CD4-positive, alpha-beta T cell treated with Interleukin-6 at 100 ng/mL for 8 hours (primary cell): Measurements from ENCODE around the gene DHDH.

ENCODE experiments used
- DNase-seq: peaks from one replicate; pipeline ENCODE4 v3.0.0-alpha.2; 2020; ENCODE audit warnings: mixed read lengths, low spot score

Gene DHDH

DNA sequence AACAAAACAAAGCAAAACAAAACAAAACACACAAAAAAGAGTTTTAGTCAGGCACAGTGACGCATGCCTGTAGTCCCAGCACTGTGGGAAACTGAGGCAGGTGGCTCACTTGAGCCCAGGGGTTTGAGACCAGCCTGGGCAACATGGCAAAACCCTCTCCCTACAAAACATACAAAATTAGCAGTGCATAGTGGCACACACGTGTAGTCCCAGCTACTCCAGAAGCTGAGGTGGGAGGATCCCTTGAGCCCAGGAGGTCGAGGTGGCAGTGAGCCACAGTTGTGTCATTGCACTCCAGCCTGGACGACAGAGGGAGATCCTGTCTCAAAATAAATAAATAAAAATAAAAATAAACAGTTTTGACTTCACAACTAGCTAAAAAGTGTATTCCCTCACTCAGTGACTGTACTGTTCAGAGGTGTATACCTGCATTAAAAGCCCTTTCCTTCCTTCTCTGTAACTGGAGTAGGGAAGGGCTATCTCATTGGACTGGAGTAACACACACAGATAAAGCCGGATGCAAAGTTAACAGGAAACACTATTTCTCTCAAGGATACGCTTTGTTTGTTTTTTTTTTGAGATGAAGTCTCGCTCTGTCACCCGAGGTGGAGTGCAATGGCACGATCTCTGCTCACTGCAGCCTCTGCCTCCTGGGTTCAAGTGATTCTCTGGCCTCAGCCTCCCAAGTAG, 17.5 kb downstream of the DHDH start:
- no peak for DNase-seq

GRCh38 chr19:48953141-48953540, 19.6 kb downstream of the DHDH start:
- DNase-seq, result no peak

- no peak for DNase-seq
Measured at GRCh38 chr19:48953990-48954594, 20.6 kb downstream of the DHDH start.

DNA sequence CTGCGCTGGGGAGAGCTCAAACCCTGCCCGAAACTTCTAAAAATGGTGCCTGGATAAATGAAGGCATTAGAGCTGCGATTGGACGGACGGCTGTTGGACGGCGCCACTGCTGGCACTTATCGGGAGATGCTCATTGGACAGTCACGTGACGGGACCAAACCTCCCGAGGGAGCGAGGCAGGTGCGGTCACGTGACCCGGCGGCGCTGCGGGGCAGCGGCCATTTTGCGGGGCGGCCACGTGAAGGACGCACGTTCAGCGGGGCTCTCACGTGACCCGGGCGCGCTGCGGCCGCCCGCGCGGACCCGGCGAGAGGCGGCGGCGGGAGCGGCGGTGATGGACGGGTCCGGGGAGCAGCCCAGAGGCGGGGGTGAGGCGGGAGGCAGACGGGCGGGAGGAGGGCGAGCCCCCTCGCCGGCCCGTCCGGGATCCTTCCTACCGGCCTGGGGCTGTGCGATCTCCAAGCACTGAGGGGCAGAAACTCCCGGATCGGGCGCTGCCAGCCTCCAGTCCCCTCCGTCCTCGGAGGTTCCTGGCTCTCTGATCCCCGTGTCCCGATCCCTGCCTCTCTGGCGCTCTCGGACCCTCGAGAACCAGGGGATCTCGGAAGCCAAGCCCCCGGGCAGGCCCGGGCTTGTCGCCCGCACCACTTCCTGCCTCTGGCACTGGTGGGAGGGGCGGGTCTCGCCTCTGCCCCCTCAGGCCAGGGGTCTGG, 21.3 kb downstream of the DHDH start, which contains the start of gene BAX:
Gene BAX (plus strand): TSS at position 281 of the 713 bp plus-strand sequence. CDS start 54 bp downstream, at position 335.
- peak; percentile 88 for DNase-seq

DNA sequence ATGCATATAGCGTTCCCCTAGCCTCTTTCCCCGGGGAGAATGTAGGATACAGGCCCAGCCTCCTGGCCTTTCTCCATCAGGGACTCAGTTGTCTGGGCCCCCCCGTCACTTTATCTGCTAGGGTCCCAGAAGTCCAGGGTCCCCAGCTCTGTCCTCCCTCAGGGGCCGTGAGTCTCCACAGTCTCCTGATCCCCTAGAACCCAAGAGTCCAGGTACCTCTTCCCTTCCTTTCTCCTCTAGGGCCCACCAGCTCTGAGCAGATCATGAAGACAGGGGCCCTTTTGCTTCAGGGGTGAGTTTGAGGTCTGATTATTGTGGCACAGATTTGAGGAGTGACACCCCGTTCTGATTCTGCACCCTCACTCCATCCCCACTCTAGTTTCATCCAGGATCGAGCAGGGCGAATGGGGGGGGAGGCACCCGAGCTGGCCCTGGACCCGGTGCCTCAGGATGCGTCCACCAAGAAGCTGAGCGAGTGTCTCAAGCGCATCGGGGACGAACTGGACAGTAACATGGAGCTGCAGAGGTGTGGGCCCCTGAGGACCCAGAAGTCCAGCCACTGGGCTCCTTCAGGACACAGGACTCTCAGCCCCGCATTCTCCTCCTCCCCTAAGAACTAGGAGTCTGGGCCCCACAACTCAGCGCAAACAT, 21.9 kb downstream of the DHDH start:
- no peak for DNase-seq

DNA sequence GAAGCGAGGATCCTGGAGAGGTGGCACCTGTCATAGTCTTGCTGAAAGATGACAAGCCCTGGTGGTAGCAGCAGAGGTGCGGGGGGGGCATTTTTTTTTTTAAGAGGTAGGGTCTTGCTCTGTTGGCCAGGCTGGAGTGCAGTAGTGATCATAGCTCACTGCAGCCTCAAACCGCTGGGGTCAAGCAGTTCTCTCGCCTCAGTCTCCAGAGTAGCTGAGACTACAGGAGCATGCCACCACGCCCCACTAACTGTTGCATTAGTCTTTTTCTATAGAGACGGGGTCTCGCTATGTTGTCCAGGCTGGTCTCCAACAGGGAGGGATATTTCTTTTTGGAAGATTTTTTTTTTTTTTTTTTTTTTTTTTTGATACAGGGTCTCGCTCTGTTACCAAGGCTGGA, 24.5 kb downstream of the DHDH start:
- no peak for DNase-seq

GRCh38 chr19:48959341-48960239, 26.1 kb downstream of the DHDH start:
- DNase-seq, result no peak

DNA sequence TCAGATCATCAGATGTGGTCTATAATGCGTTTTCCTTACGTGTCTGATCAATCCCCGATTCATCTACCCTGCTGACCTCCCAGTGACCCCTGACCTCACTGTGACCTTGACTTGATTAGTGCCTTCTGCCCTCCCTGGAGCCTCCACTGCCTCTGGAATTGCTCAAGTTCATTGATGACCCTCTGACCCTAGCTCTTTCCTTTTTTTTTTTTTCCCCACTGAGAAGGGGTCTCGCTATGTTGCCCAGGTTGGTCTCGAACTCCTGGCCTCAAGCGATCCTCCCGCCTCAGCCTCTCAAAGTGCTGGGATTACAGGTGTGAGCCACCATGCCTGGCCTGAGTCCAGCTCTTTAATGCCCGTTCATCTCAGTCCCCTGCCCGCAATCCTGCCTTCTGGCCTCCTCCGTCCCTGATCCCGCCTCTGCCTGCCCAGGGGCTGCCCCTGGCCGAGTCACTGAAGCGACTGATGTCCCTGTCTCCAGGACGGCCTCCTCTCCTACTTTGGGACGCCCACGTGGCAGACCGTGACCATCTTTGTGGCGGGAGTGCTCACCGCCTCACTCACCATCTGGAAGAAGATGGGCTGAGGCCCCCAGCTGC, 27.7 kb downstream of the DHDH start:
- no peak for DNase-seq

DNA sequence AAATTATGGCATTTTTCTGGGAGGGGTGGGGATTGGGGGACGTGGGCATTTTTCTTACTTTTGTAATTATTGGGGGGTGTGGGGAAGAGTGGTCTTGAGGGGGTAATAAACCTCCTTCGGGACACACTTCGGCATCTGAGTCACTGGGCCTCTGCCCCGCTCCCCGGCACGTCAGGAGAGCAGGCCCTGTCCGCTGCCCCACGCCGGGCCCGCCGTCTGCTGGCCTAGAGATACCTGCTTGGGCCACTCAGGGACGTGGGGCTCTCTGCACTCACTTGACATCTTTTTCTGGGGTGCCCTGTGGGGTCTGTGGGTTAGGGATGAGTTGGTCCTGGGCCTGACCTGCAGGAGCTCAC, 28.2 kb downstream of the DHDH start:
- DNase-seq, result no peak

GRCh38 chr19:48962029-48962848, 28.7 kb downstream of the DHDH start:
- peak; percentile 28 for DNase-seq

- DNase-seq, result no peak
Measured at GRCh38 chr19:48962849-48963165, 29.3 kb downstream of the DHDH start.

DNA sequence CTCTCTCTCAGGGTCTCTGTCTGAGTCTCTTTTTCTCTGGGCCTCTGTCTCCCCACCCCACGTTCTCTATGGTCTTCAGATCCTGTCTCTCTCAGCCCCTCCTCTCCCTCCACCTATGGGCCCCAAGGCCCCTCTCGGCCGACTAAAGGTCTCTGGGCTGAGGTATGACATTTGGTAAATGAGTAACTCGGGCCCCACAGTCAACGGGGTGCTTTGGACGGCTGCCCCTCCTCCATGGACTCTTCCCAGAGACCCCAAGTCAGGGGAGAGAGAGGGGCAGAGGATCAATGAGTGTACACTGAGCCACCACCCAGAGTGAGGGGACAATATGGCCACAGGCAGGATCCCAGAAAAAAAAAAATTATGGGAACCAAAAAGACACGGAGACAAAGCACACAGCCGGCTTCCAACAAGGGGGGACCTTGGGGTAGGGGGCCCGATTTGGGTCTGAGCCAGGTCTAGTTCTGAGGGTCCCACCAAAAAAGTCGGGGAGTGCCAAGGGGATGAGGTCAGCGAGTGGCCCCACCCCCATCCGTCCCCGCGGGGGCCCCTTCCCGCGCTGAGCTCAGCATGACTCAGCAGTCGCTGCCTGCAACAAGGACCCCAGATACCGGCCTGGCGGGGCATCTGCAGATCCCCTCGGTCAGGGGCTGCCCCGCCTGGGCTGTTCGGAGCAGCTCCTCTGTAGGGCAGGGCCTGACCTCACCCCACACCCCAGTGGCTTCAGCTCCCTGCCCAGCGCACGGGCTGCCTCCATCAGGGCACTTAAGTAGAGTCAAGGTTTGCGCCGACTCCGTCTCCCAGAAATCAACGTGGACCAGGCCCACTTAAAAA, 30.1 kb downstream of the DHDH start:
- DNase-seq, result peak; percentile 46

GRCh38 chr19:48964205-48965039, 30.9 kb downstream of the DHDH start:
- DNase-seq, result no peak

GRCh38 chr19:48965040-48965805, 31.7 kb downstream of the DHDH start, which contains the start of gene FTL:
TSS of gene FTL (plus strand) at chr19:48965309. CDS start at chr19:48965508, 199 bp downstream.
- DNase-seq, result peak; percentile 94

DNA sequence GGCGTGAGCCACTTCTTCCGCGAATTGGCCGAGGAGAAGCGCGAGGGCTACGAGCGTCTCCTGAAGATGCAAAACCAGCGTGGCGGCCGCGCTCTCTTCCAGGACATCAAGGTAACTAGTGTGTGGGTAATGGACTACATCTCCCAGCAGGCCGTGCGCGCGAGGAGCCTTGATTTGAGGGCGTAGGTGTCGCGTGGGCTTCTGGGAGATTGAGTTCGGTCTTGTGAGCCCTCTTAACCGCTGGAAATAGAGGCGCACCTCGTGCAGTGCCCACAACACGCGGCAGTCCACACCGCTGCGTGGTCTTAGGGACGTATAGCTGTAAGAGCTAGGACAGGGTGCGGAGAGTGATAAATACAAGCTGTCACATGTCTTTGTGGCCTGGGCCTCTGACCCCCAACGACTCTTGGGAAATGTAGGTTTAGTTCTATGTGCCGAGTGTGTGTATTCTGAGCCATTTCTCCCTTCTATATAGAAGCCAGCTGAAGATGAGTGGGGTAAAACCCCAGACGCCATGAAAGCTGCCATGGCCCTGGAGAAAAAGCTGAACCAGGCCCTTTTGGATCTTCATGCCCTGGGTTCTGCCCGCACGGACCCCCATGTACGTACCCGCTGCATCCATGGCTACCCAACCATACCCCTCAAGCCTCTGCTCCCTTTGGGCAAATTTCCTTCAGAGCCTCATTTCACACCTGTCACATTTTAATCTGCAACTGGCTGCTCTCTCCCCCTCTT, 32.5 kb downstream of the DHDH start:
- peak; percentile 86 for DNase-seq

- no peak for DNase-seq
Measured at GRCh38 chr19:48966541-48967345, 33.2 kb downstream of the DHDH start.
